GM12872 (cell line): Measurements from ENCODE around the gene MYO3B.

ENCODE experiments used
- CTCF ChIP-seq: IDR thresholded peaks from 3 replicates; pipeline ENCODE4 v1.5.1; 2011; ENCODE audit warnings: low read depth, mild to moderate bottlenecking, low read length, moderate library complexity; ENCODE audit not compliant: insufficient read depth

Gene MYO3B

GRCh38 chr2:170675701-170676100 is 497.8 kb downstream of the MYO3B start:
- TF ChIP-seq CTCF = no peak

- TF ChIP-seq CTCF = no peak
These were observed 501.7 kb downstream of the MYO3B start for GRCh38 chr2:170679607-170680079.

GRCh38 chr2:170680172-170680941 is 502.4 kb downstream of the MYO3B start:
- no peak for TF ChIP-seq CTCF

- no peak for TF ChIP-seq CTCF
These were observed 503.4 kb downstream of the MYO3B start for GRCh38 chr2:170681311-170681710.

GRCh38 chr2:170685591-170685990 is 507.6 kb downstream of the MYO3B start:
- TF ChIP-seq CTCF = no peak

- no peak for TF ChIP-seq CTCF
These were observed 511.5 kb downstream of the MYO3B start for GRCh38 chr2:170689481-170689880.

GRCh38 chr2:170690640-170691039 is 512.7 kb downstream of the MYO3B start:
- TF ChIP-seq CTCF = no peak
